Measurements from ENCODE around the gene NTN5. TPM values are rescaled to one million over a fixed set of nuclear protein-coding genes. Genes with fewer than 3 reads are reported as not detected.

Gene NTN5
- total and polyA plus RNA-seq, 9 of the 15 experiments (the other 6 are each of a cell fraction or from before 2014, with no cell fraction given): not detected

GRCh38 chr19:48633148-48634035, 39.4 kb downstream of the NTN5 start (continued):
- TF ChIP-seq STAT5B (CRISPR knock-in tag; IDR thresholded peaks at IDR 0.05): no peak
- peak; percentile 66 for TF ChIP-seq MYC (IDR thresholded peaks at IDR 0.05; ENCODE audit: low read depth, low read length)
- TF ChIP-seq MYC (CRISPR knock-in tag; IDR thresholded peaks at IDR 0.05; ENCODE audit: borderline replicate concordance, low read depth): no peak
- 0 out of 4 replicates have a peak, but pooled peaks of 1 of the 2 experiments have one; percentile 50 for TF ChIP-seq MAZ (CRISPR knock-in tag; conservative IDR thresholded peaks at IDR 0.05 in 1 of 2, IDR thresholded peaks at IDR 0.05 in 1 of 2)
- TF ChIP-seq CUX1 (CRISPR knock-in tag; IDR thresholded peaks at IDR 0.05): peak; percentile 76; the same call in 1 of the 2 replicates
- peak; percentile 70; the same call in 1 of the 2 replicates for TF ChIP-seq ZC3H4 (CRISPR knock-in tag; IDR thresholded peaks at IDR 0.05; ENCODE audit: borderline replicate concordance)
- no peak for TF ChIP-seq EHMT2 (IDR thresholded peaks at IDR 0.05)
- TF ChIP-seq FIP1L1 (IDR thresholded peaks at IDR 0.05; ENCODE audit: low read depth, low read length, poor library complexity, severe bottlenecking): no peak
- TF ChIP-seq MXD1 (CRISPR knock-in tag; IDR thresholded peaks at IDR 0.05; ENCODE audit: borderline replicate concordance, poor library complexity, severe bottlenecking): no peak
- no peak for TF ChIP-seq HDAC3 (IDR thresholded peaks at IDR 0.05; ENCODE audit: borderline replicate concordance, partially characterized antibody)
- no peak for TF ChIP-seq RNF219 (CRISPR knock-in tag; IDR thresholded peaks at IDR 0.05)
- TF ChIP-seq ZNF140 (CRISPR knock-in tag; IDR thresholded peaks at IDR 0.05): no peak
- TF ChIP-seq ZBTB1 (CRISPR knock-in tag; IDR thresholded peaks at IDR 0.05; ENCODE audit: borderline replicate concordance, low read depth): no peak
- no peak for TF ChIP-seq CAMTA2 (CRISPR knock-in tag; conservative IDR thresholded peaks at IDR 0.05)
- TF ChIP-seq ZNF253 (CRISPR knock-in tag; conservative IDR thresholded peaks at IDR 0.05): no peak
- no peak for TF ChIP-seq ZNF512 (tag; IDR thresholded peaks at IDR 0.05)
- TF ChIP-seq GTF2E2 (tag; IDR thresholded peaks at IDR 0.05): no peak
